ENCODE results near the gene RNF7.

GRCh38 chr3:141699324-141699723 lies 38.8 kb upstream of the RNF7 start:
- TF ChIP-seq CTCF (IDR thresholded peaks at IDR 0.05 in 4 of 5, conservative IDR thresholded peaks at IDR 0.05 in 1 of 5) (no peak), POLR2A (IDR thresholded peaks at IDR 0.05) (no peak)
